HL-60 (cell line): Measurements from ENCODE around the gene KCNQ5.

Experiments used
- POLR2AphosphoS5 ChIP-seq: IDR thresholded peaks from 2 replicates; pipeline ENCODE4 v1.6.1; 2012; ENCODE audit warnings: low read depth
- TF ChIP-seq, protein P1 (sequence below): IDR thresholded peaks from one replicate; pipeline ENCODE4 v1.5.1; 2011; ENCODE audit warnings: low read length, control low read depth, inconsistent platforms; ENCODE audit not compliant: insufficient read depth

GRCh38 chr6:73129653-73130443, 508.0 kb downstream of the KCNQ5 start:
- TF ChIP-seq, protein P1, sequence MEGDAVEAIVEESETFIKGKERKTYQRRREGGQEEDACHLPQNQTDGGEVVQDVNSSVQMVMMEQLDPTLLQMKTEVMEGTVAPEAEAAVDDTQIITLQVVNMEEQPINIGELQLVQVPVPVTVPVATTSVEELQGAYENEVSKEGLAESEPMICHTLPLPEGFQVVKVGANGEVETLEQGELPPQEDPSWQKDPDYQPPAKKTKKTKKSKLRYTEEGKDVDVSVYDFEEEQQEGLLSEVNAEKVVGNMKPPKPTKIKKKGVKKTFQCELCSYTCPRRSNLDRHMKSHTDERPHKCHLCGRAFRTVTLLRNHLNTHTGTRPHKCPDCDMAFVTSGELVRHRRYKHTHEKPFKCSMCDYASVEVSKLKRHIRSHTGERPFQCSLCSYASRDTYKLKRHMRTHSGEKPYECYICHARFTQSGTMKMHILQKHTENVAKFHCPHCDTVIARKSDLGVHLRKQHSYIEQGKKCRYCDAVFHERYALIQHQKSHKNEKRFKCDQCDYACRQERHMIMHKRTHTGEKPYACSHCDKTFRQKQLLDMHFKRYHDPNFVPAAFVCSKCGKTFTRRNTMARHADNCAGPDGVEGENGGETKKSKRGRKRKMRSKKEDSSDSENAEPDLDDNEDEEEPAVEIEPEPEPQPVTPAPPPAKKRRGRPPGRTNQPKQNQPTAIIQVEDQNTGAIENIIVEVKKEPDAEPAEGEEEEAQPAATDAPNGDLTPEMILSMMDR, result peak; percentile 98
- TF ChIP-seq POLR2AphosphoS5, result no peak
